Cardiac muscle cell (in vitro differentiated cells and primary cell): ENCODE results near the gene DPH1. TPM values are rescaled to one million over a fixed set of nuclear protein-coding genes. Genes with fewer than 3 reads are reported as not detected.
A peak's percentile ranks its signal among the peaks of the same experiment; 100 is the strongest.

ENCODE experiments used
- DNase-seq, 2 donors: peaks; one replicate each; pipeline versions ENCODE4 v3.0.0 to v3.0.0-alpha.2; 2010 to 2017; ENCODE audit warnings: low read depth in 1 of 2, low spot score in 1 of 2
- H3K27ac ChIP-seq: fragments of 200-600 bp; sonication (generic); 2 replicates; pipeline ENCODE4 v1.5.1; 2016
- H3K27me3 ChIP-seq: fragments of 200-600 bp; sonication (generic); 2 replicates; pipeline ENCODE4 v1.6.0; 2016; ENCODE audit warnings: control low read depth
- H3K36me3 ChIP-seq: fragments of 200-600 bp; sonication (generic); 2 replicates; pipeline ENCODE4 v1.5.1; 2016; ENCODE audit warnings: control low read depth
- H3K4me1 ChIP-seq: fragments of 200-600 bp; sonication (generic); 2 replicates; pipeline ENCODE4 v1.8.1; 2017; ENCODE audit warnings: low read depth, mild to moderate bottlenecking, mixed run types
- H3K4me3 ChIP-seq: fragments of 200-600 bp; sonication (generic); 2 replicates; pipeline ENCODE4 v1.5.1; 2016; ENCODE audit warnings: mild to moderate bottlenecking
- H3K9me3 ChIP-seq: fragments of 200-600 bp; sonication (generic); 2 replicates; pipeline ENCODE4 v1.5.1; 2017; ENCODE audit warnings: low read depth, mild to moderate bottlenecking, control low read depth
- polyA plus RNA-seq: library from polyadenylated mRNA; unstranded; fragments of >200 nt; fragmentation: Nextera tagmentation; extraction: Ambion mirVana; gene quantifications from 2 replicates; pipeline ENCODE4 v1.2.1, GENCODE V29; 2016
- total RNA-seq: library from RNA; depleted of rRNA; stranded (reverse); fragments of >200 nt; gene quantifications from 2 replicates; pipeline ENCODE4 v1.2.3, GENCODE V29; 2016
- TF ChIP-seq, protein P1 (sequence below): IDR thresholded peaks from 2 replicates; pipeline ENCODE4 v1.5.1; 2012; ENCODE audit warnings: low read depth, mild to moderate bottlenecking, low read length

DPH1 gene
- total and polyA plus RNA-seq, 2 experiments from 2014 or later = 59.5 to 88.6 TPM

- DNase-seq = no peak
- peaks cover under 1% of the 10 kb centered on the region for H3K36me3 ChIP-seq
- H3K4me3 ChIP-seq = no peak overlapping the region
- H3K9me3 ChIP-seq = no peaks in the 10 kb centered on the region
- H3K27ac ChIP-seq = no peak overlapping the region
- peaks cover 73% of the 10 kb centered on the region for H3K27me3 ChIP-seq
- peaks cover 25% of the 10 kb centered on the region for H3K4me1 ChIP-seq
- TF ChIP-seq, protein P1, sequence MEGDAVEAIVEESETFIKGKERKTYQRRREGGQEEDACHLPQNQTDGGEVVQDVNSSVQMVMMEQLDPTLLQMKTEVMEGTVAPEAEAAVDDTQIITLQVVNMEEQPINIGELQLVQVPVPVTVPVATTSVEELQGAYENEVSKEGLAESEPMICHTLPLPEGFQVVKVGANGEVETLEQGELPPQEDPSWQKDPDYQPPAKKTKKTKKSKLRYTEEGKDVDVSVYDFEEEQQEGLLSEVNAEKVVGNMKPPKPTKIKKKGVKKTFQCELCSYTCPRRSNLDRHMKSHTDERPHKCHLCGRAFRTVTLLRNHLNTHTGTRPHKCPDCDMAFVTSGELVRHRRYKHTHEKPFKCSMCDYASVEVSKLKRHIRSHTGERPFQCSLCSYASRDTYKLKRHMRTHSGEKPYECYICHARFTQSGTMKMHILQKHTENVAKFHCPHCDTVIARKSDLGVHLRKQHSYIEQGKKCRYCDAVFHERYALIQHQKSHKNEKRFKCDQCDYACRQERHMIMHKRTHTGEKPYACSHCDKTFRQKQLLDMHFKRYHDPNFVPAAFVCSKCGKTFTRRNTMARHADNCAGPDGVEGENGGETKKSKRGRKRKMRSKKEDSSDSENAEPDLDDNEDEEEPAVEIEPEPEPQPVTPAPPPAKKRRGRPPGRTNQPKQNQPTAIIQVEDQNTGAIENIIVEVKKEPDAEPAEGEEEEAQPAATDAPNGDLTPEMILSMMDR = no peak
Observed at GRCh38 chr17:2059547-2060384, 29.8 kb downstream of the DPH1 start.

DNA sequence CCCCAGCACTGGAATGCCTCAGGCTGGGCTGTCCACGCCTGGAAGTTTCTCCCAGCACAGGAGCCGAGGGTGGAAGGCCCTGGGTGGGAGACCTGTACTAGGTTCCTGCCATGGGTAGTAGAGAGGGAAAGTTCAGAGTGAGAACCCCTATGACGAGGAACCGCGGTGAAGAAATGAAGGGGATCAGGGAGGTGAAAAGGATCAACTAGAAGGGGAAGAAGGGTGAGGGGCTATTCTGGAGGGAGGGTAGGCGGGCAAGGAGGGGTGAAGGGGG, 30.4 kb downstream of the DPH1 start:
- Histone ChIP-seq H3K27me3 (peaks cover 67% of the 10 kb centered on the region), H3K4me1 (peaks cover 25% of the 10 kb centered on the region), H3K27ac (no peak overlapping the region), H3K36me3 (peaks cover 6% of the 10 kb centered on the region), H3K9me3 (no peaks in the 10 kb centered on the region), H3K4me3 (no peak overlapping the region)
- TF ChIP-seq, protein P1 = no peak
- no peak for DNase-seq

GRCh38 chr17:2060681-2061440, 30.9 kb downstream of the DPH1 start:
- TF ChIP-seq, protein P1 = no peak
- Histone ChIP-seq H3K27ac (no peak overlapping the region), H3K9me3 (no peaks in the 10 kb centered on the region), H3K36me3 (peaks cover 6% of the 10 kb centered on the region), H3K27me3 (peaks cover 62% of the 10 kb centered on the region), H3K4me3 (no peak overlapping the region), H3K4me1 (peaks cover 25% of the 10 kb centered on the region)
- DNase-seq = peak in 1 of 2 donors; percentile 58

DNA sequence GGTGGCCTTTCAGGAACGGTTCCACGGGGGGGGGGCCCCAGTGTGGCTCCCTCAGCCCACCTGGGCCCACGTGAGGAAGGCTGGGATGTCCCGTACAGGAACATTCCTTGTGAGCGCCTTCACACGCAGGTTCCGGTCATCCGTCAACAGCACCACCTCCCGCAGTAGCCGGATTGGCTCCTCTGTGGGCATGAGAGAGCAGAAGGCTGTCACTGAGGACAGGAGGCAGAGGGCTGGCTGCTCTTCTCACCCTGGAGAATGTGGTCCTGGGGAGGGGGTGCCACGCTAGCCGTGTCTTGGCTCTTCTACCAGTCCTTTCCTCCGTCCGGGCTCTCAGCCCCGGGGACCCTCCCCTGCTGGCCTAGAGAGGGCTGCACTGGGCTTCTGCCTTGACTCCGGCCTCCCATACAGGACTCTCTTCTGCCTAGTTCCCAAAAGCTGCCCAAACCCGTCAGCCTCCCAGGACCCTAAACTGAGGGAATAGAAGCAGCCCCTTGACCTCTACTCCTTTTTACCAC, 31.5 kb downstream of the DPH1 start:
- Histone ChIP-seq H3K4me1 (peaks cover 22% of the 10 kb centered on the region), H3K27me3 (peaks cover 55% of the 10 kb centered on the region), H3K9me3 (no peaks in the 10 kb centered on the region), H3K36me3 (peaks cover 6% of the 10 kb centered on the region), H3K27ac (no peak overlapping the region), H3K4me3 (no peak overlapping the region)
- TF ChIP-seq, protein P1 = no peak
- DNase-seq = peak in 1 of 2 donors; percentile 34

DNA sequence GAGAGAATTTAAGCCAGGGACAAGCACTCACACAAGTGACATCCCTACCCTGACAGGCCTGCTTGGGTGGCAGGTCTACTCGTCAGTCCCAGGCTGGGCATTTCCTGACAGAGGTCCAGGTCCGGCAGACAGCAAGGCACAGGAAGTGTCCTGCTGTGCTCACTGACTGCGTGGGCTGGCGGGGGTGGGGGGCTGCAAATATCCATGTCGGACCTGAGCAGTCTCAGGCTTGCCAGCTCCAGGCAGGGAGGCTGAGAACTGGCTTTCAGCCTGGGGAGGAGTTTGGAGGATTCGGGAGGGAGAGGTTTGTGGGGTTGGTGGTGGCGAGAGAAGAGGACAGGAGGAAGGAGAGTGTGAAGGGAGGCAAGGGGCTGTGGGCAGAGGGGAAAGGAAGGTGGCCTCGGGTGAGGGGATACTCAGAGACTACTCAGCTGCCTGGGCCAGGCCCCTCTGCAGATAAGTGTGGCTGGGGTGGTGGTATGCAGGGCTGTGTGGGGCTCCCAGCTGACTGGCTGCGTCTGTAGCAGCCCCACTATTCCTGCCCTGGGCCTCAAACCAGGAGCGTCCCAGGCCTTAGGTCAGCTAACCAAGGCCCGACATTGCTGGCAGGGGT, 32.7 kb downstream of the DPH1 start:
- Histone ChIP-seq H3K27ac (peak overlapping the region; percentile 30), H3K9me3 (no peaks in the 10 kb centered on the region), H3K4me3 (no peak overlapping the region), H3K27me3 (peaks cover 43% of the 10 kb centered on the region), H3K36me3 (peaks cover 6% of the 10 kb centered on the region), H3K4me1 (peaks cover 22% of the 10 kb centered on the region)
- TF ChIP-seq, protein P1 = no peak
- DNase-seq = peak; percentile 35 to 57
